GM20431 (cell line): ENCODE measurements around the gene YLPM1.

Experiments
- in situ Hi-C: fragments of 300-500 bp; cut with MseI, MboI; formaldehyde crosslinking; loops from one replicate; pipeline ENCODE4 v1.15.0; 2020; ENCODE audit warnings: low sequenced_read_pairs; ENCODE audit not compliant: unreplicated experiment

Gene YLPM1

GRCh38 chr14:74840603-74841030 is 77.5 kb downstream of the YLPM1 start:
- in situ Hi-C loops, result no loop called here

GRCh38 chr14:74841230-74842207 is 78.4 kb downstream of the YLPM1 start:
- in situ Hi-C loops, result no loop called here

GRCh38 chr14:74843653-74844052 is 80.5 kb downstream of the YLPM1 start:
- in situ Hi-C loops, result no loop called here

GRCh38 chr14:74846168-74846567 is 83.1 kb downstream of the YLPM1 start:
- in situ Hi-C loops, result no loop called here

GRCh38 chr14:74846968-74847665 is 84.0 kb downstream of the YLPM1 start:
- in situ Hi-C loops, result no loop called here

- in situ Hi-C loops, result no loop called here
These were observed 85.7 kb downstream of the YLPM1 start for GRCh38 chr14:74848768-74849167.

GRCh38 chr14:74852922-74853530 is 89.9 kb downstream of the YLPM1 start:
- in situ Hi-C loops, result no loop called here

GRCh38 chr14:74853581-74853980 is 90.5 kb downstream of the YLPM1 start:
- in situ Hi-C loops, result no loop called here

- in situ Hi-C loops, result no loop called here
These were observed 91.9 kb downstream of the YLPM1 start for GRCh38 chr14:74855021-74855420.

- in situ Hi-C loops, result no loop called here
These were observed 92.8 kb downstream of the YLPM1 start for GRCh38 chr14:74855945-74856344.

- in situ Hi-C loops, result no loop called here
These were observed 93.2 kb downstream of the YLPM1 start for GRCh38 chr14:74856366-74856765.

- in situ Hi-C loops, result no loop called here
These were observed 94.9 kb downstream of the YLPM1 start for GRCh38 chr14:74858022-74858421.

- in situ Hi-C loops, result no loop called here
These were observed 96.8 kb downstream of the YLPM1 start for GRCh38 chr14:74859757-74860552.

GRCh38 chr14:74860899-74861733 is 98.0 kb downstream of the YLPM1 start:
- in situ Hi-C loops, result no loop called here

GRCh38 chr14:74861734-74862090 is 98.6 kb downstream of the YLPM1 start:
- in situ Hi-C loops, result no loop called here

- in situ Hi-C loops, result no loop called here
These were observed 100.2 kb downstream of the YLPM1 start for GRCh38 chr14:74863274-74863673.

GRCh38 chr14:74864198-74864597 is 101.1 kb downstream of the YLPM1 start:
- in situ Hi-C loops, result no loop called here

- in situ Hi-C loops, result no loop called here
These were observed 102.0 kb downstream of the YLPM1 start for GRCh38 chr14:74865156-74865555.

- in situ Hi-C loops, result no loop called here
These were observed 103.7 kb downstream of the YLPM1 start for GRCh38 chr14:74866708-74867389.
